Ureter (tissue), 1 donor: ENCODE data around the gene OLFML2B. TPM values are rescaled to one million over a fixed set of nuclear protein-coding genes. Genes with fewer than 3 reads are reported as not detected.

Experiments used
- DNase-seq: peaks from one replicate; pipeline ENCODE4 v3.0.0-alpha.2; 2020; ENCODE audit warnings: low spot score
- total RNA-seq: library from RNA; stranded (reverse); gene quantifications from one replicate; pipeline ENCODE4 v1.2.4, GENCODE V29; 2023
- donor health status: DM: yes; HTN: yes; CAD: no.

The OLFML2B gene
- total RNA-seq, 1 donor from 2014 or later, result 3.4 TPM

DNA sequence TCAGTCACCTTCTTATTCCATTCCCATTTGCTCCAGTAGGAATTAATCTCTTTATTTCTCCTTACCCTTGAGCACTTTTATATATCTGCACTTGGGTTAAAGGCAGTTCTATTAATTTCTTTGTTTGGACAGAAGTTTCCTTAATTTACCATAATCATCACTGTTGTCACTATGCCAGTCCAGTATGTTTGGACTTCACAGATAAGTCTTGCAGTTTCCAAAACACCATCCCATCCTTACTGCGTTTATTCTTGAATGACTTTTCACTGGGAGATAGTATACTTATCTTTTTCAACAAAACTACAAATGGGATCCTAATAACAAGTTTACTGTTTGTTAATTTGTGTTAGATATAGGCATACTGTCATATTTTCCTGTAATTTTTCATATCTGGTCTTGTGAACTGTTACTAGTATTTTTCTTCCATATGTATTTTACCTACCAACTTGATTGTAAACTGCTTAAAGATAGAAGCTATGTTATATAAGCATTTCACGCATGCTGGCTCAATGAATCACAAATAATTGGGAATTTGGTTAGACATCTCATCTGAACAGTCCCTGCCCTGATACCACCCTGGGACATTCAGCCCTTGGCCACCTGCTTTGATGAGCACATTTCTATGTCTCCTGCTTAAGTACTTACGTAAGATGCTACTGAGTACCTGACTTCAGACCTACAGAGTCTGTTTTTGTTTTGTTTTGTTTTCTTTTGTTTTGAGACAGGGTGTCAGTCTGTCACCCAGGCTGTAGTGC, 78.2 kb downstream of the OLFML2B start:
- no peak for DNase-seq

DNA sequence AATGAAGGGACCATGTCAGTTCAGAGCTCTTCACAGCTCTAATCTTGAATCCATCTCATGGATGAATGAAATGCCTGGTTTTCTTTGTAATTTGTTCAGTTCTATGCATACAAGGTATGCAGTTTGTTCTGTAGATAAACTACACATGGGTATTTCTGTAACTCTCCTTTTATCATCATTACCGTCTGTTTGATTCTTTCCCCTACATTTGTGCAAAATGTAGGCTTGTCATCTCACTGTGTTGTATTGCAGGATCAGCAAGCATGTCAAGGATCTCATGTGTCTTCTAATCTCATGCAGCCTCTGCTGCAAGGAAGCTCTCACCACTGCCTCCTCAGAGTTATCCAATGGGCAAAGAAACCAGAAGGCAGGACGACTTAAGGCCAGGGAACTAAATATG, 79.3 kb downstream of the OLFML2B start:
- no peak for DNase-seq

DNA sequence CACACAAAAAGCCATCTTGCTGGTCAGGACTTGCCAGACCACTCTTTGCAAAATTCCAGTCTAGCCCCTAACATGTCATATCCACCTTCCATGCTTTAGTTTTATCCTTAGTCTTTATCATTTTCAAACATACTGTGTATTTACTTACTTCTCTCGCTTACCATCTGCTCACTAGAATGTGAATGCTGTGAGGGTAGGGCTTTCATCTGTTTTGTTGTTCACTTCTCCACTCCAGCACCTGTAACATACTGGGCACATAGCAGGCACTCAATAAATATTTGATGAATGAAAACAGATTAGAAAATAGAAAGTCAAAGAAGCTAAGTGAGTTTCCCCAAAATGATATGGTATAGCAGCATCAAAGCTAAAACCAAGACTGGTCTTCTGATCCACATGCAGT, 79.9 kb downstream of the OLFML2B start:
- DNase-seq, result no peak

DNA sequence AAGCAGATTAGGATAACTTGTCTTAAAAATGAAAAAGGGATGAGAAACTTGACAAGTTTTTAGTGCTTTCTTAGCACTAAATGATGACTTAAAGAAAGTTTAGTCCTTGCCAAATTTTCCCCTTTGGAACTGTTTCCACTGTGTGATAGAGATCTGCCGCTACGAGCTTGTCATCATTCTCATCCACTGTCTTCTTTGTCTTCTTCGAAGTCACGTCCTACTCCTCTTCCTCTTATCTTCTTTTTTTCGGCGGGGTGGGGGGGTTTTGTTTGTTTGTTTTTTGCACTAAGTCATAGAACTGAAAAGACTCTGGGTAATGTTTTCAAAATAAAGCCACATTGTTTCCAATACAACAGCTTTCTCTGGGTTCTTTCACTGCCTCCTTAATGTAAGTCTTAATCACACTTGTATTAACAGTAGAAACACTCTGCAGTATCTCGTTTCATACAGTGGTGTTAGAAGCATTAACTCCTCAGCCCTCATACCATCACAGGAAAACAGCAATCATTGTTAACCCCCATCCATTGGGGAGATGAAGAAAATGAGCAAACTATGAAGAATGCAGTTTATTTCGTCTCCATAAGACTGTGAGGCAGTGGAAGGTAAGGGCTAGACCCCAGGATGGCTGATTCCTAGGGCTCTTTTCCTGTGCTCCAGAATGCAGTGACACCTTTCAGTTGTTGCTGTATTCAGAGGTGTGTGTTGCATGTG, 81.8 kb downstream of the OLFML2B start:
- no peak for DNase-seq

DNA sequence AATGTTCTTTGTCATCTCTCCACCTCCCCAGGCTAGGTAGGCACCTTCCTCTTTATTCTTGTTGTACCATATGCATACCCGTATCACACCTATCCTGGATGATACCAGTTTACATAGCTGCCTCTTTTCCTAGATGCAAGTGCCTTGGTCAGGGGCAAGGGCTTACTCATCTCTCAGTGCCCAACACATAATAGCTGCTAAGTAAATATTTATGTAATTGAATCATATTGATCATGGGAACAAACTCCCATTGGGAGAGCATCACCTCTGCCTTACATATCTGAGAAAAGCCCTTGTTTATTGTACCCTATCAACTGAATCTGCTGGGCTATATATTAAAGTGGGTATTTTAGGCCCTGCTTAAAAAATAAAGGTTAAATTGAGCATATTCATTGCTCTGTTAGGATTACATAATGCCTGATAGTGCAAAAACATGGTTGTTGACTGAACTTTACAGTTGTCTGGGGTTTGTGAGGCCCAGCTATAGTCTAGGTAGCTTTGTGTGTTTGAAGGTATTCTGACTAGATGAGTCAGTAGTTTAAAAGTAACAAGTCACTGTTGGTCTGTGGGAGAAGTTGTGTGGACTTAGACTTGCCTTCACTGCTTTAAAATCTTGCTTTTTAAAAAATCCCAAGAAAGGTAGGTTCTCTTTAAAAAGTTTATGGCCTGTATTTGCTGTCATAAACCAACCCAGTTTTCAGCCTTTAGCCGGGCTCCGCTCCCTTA, 82.6 kb downstream of the OLFML2B start:
- no peak for DNase-seq

DNA sequence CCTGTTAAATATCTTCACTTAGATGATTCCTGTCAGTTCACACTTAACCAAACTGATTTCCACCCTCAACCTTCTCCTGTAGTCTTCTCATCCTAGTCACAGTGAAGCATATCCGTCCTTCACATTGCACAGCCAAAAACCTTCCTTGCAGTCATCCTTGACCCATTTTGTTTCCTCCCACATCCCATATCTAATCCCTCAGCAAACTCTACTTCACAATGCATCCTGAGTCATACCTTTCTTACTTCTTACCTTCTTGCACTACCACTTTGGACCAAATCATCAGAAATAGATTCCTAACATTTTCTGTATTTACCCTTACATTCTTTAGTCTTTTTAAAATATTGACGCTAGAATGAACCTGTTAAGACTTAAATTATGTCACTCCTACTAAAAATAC, 86.9 kb downstream of the OLFML2B start:
- no peak for DNase-seq

DNA sequence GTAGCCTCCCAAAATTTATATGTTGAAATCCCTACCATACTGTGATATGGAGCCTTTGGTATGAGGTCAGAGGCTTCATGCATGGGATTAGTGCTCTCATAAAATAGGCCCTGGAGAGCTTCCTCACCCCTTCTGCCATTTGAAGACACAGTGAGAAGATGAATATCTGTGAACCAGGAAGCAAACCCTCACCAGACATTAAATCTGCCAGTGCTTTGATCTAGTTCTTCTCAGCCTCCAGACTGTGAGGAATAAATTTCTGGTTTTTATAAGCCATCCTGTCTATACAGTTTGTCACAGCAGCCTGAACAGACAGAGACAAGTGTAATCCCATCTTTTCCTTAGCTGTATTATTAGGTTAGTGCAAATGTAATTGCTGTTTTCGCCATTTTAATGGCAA, 88.4 kb downstream of the OLFML2B start:
- no peak for DNase-seq

DNA sequence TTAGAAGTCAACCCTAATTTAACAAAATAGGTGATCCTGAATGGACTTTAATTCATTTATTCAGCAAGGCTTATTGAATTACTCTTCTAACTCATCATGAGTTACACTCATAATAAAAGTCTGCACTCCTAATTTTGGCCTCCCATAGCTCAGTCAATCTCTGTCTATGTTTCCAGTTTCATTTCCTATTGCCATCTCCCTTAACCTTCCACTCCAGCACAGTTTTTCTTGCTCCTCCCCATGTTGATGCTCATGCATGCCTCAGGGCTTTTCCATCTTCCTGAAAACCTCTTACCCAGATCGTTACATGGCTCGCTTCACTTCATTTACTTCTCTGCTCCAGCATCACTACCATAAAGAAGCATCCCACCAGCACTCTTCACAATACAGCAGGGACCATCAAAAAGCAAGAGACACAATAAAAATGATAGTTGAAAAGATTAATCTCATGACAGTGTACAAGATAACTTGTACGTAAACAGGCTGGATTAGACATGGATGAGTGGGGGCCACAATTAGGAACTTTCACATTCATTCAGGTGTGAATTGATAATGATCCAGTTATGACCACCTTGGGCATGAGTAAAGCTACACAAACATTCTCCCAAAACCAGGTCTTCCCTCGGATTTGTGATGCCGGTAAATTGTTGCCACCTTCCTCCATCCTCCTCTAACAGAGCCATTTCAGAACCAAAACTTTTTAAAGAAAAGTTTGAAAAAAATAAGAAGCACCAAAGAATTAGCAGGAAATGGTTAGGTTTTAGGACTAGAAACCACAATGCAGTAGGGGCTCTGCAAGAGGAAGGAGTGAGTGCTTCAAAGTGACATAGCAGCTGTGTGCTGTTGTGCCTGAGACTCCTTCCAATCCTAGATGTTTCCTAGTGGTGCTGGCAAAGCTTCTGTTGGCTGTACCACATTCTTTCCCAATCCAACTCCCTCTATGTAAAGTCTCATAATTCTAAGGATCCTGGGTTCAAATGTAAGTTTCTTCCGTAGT, 89.8 kb downstream of the OLFML2B start:
- DNase-seq, result no peak

Other genes with a start within 250 kb of the OLFML2B start
- gene NOS1AP, start 45.8 kb upstream of the OLFML2B start, total RNA-seq, result 7.0 TPM